Measurements from ENCODE around the gene KANK3. TPM values are rescaled to one million over a fixed set of nuclear protein-coding genes. Genes with fewer than 3 reads are reported as not detected.

The KANK3 gene
- total RNA-seq, 3 donors from 2014 or later (not counting 1 experiment from before 2014, with no cell fraction given) = 5.7 to 16.9 (median 8.4) TPM

DNA sequence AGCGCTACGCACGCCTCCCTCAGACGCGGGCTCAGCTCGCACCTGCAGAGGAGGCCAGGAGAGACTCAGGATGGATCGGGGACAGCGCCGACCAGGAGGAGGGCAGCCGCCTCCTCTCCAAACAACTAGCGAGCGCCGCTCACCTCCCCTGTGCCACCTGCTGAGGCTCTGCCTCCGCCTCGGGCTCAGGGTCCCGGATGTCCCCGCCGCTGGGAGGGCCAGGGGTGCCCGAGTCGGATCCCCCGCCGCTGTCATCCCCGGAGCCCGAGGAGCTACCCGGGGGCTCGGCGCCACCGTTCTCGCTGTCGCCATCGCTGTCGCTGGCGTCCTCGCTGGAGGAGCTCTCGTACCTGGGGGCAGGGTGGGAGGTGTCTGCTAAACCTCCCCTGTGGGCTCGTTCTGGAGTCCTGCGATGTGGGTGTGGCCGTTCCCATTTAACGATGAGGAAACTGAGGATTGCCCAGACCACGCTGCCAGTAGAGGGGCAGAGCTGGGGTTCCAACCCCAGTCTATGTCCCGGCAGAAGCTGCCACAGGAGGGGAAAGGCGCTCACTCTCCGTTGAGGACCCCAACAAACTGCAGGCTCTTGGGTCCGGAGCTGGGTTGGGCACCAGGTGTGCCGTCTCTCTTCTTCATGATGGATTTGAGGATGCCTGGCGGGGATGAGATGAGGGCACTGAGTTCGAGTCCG lies 9.2 kb downstream of the KANK3 start:
- peaks cover 0 to 3% of the 10 kb centered on the region in 2 donors for H3K27me3 Mint-ChIP-seq (ENCODE audit: low read depth in 2 of 2)
- peaks cover 0 to 4% of the 10 kb centered on the region in 2 donors for H3K4me1 Mint-ChIP-seq
- H3K4me3 Mint-ChIP-seq = peak overlapping the region; percentile 55
- Histone ChIP-seq H3K27me3 (ENCODE audit: control insufficient read depth, insufficient read depth, low read length) (peaks cover 6% of the 10 kb centered on the region), H3K9me3 (ENCODE audit: control insufficient read depth, insufficient read depth, low read length) (no peaks in the 10 kb centered on the region), H3K36me3 (ENCODE audit: control insufficient read depth, insufficient read depth, low read length) (no peaks in the 10 kb centered on the region), H3K4me1 (ENCODE audit: control insufficient read depth, insufficient read depth, low read length) (peaks cover 14% of the 10 kb centered on the region), H3K27ac (ENCODE audit: low read length) (no peak overlapping the region), H3K4me3 (ENCODE audit: low read length) (no peak overlapping the region)
- no peaks in the 10 kb centered on the region for H3K9me3 Mint-ChIP-seq
- intact Hi-C loops (cut with micrococcal nuclease) = no loop called here
- no peaks in the 10 kb centered on the region for H3K36me3 Mint-ChIP-seq
- 34% methylated on average over 48 of the region's 48 CpGs for WGBS (ENCODE audit: insufficient coverage)
- no peak overlapping the region for H3K27ac Mint-ChIP-seq
- DNase-seq (no peak), ATAC-seq (no peak)
- TF ChIP-seq, protein P1, sequence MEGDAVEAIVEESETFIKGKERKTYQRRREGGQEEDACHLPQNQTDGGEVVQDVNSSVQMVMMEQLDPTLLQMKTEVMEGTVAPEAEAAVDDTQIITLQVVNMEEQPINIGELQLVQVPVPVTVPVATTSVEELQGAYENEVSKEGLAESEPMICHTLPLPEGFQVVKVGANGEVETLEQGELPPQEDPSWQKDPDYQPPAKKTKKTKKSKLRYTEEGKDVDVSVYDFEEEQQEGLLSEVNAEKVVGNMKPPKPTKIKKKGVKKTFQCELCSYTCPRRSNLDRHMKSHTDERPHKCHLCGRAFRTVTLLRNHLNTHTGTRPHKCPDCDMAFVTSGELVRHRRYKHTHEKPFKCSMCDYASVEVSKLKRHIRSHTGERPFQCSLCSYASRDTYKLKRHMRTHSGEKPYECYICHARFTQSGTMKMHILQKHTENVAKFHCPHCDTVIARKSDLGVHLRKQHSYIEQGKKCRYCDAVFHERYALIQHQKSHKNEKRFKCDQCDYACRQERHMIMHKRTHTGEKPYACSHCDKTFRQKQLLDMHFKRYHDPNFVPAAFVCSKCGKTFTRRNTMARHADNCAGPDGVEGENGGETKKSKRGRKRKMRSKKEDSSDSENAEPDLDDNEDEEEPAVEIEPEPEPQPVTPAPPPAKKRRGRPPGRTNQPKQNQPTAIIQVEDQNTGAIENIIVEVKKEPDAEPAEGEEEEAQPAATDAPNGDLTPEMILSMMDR (IDR thresholded peaks at IDR 0.05) = no peak

DNA sequence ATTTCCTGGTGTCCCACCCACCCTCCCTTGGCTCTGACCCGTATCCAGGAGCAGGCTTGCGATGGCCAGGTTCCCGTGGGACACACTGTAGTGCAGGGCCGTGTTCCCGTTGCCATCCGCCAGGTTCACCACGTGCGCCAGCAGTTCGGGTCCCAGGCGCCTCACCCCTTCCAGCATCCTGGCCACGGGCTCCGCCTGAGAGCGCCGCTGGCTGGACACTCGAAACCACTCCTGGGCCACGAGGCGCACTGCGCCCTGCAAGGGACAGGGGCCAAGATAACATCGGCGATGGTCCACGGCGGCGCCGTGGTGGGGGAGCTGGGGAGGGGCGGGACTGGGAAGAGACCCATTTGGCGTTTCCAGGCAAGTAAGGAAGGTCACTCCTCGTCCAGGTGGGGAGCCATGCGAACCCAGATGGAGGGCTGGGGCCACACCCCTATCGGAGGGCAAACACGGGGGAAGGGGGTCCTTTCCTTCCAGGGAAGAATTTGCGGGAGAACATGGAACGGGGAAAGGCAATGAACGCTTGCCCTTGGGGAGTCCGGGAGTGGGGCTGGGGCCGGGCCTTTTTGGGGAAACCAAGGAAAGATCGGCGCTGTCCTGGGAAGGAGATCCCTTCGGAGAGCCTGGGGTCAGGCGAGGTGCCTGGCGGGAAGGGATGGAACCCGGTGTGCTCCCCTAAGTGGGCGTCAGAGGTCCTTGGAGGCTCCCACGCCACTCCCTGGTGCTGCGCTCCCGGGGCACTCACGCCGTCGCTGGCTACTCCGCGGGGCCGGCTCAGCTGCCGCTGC lies 9.9 kb downstream of the KANK3 start:
- Mint-ChIP-seq H3K4me3 (peak overlapping the region; percentile 53), H3K27me3 (ENCODE audit: low read depth in 2 of 2) (peaks cover 0 to 3% of the 10 kb centered on the region in 2 donors), H3K4me1 (peaks cover 0 to 4% of the 10 kb centered on the region in 2 donors), H3K36me3 (no peaks in the 10 kb centered on the region), H3K27ac (no peak overlapping the region), H3K9me3 (no peaks in the 10 kb centered on the region)
- no peak overlapping the region for H3K27ac ChIP-seq (ENCODE audit: low read length)
- H3K27me3 ChIP-seq (ENCODE audit: control insufficient read depth, insufficient read depth, low read length) = peaks cover 6% of the 10 kb centered on the region
- DNase-seq = no peak
- TF ChIP-seq, protein P1 (IDR thresholded peaks at IDR 0.05) = no peak
- peaks cover 14% of the 10 kb centered on the region for H3K4me1 ChIP-seq (ENCODE audit: control insufficient read depth, insufficient read depth, low read length)
- no peak overlapping the region for H3K4me3 ChIP-seq (ENCODE audit: low read length)
- 39% methylated on average over 52 of the region's 52 CpGs for WGBS (ENCODE audit: insufficient coverage)
- no peaks in the 10 kb centered on the region for H3K36me3 ChIP-seq (ENCODE audit: control insufficient read depth, insufficient read depth, low read length)
- intact Hi-C loops (cut with micrococcal nuclease) = no loop called here
- no peak for ATAC-seq
- H3K9me3 ChIP-seq (ENCODE audit: control insufficient read depth, insufficient read depth, low read length) = no peaks in the 10 kb centered on the region

DNA sequence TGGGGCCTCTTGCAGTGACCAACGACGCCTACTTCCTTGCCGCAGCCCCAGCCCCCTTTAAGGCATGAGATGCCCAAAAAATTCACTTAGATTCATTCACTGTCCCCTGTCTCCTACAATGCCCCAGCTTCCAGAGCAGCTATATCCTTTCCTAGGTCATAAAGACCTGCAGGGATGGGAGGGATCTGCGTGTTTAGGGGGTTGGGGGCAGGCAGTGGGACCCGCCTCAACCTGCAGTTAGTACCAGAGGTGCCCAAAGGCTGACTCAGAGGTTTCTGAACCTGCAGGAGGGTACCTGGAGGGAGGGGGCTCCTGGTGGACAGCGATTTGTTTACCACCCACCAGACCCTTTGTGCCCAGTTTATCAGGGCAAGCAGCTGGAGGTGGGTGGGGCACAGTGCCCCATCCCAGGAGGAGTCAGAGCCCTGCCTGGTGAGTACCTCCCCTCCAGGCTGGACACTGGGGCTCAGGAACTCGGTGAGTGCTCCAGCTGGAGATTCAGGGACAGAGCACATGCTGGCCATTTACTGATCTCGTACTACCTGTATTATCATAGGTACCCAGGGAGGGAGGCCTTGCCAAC lies 11.7 kb downstream of the KANK3 start:
- Mint-ChIP-seq H3K36me3 (no peaks in the 10 kb centered on the region), H3K4me3 (no peak overlapping the region), H3K27ac (no peak overlapping the region), H3K4me1 (peaks cover 0 to 4% of the 10 kb centered on the region in 2 donors), H3K27me3 (ENCODE audit: low read depth in 2 of 2) (no peaks in the 10 kb centered on the region), H3K9me3 (no peaks in the 10 kb centered on the region)
- DNase-seq (no peak), ATAC-seq (no peak)
- intact Hi-C loops (cut with micrococcal nuclease) = no loop called here
- TF ChIP-seq, protein P1 (IDR thresholded peaks at IDR 0.05) = no peak
- Histone ChIP-seq H3K27me3 (ENCODE audit: control insufficient read depth, insufficient read depth, low read length) (peaks cover 6% of the 10 kb centered on the region), H3K4me3 (ENCODE audit: low read length) (no peak overlapping the region), H3K9me3 (ENCODE audit: control insufficient read depth, insufficient read depth, low read length) (no peaks in the 10 kb centered on the region), H3K4me1 (ENCODE audit: control insufficient read depth, insufficient read depth, low read length) (peaks cover 13% of the 10 kb centered on the region), H3K27ac (ENCODE audit: low read length) (no peak overlapping the region), H3K36me3 (ENCODE audit: control insufficient read depth, insufficient read depth, low read length) (no peaks in the 10 kb centered on the region)
- WGBS (ENCODE audit: insufficient coverage) = 87% methylated on average over 8 of the region's 8 CpGs

Measured in natural killer cell (primary cell).